T-helper 2 cell treated with Interferon-gamma antibody and Interleukin-4, amounts not matched to agents 5 μg/mL and 100 μg/mL, for 36 hours (primary cell): Measurements from ENCODE around the gene APOL5.

Source experiments
- DNase-seq: peaks from one replicate; pipeline ENCODE4 v3.0.0; 2021; ENCODE audit warnings: low spot score
- H3K27ac Mint-ChIP-seq: one replicate; pipeline ENCODE4 v1.8.0; 2021; ENCODE audit warnings: mild to moderate bottlenecking, mixed read lengths
- H3K27me3 Mint-ChIP-seq: one replicate; pipeline ENCODE4 v1.8.0; 2021; ENCODE audit warnings: low read depth, mixed read lengths
- H3K36me3 Mint-ChIP-seq: one replicate; pipeline ENCODE4 v1.8.0; 2021; ENCODE audit warnings: low read depth, mixed read lengths
- H3K4me1 Mint-ChIP-seq: one replicate; pipeline ENCODE4 v1.8.0; 2021; ENCODE audit warnings: low read depth, mixed read lengths
- H3K4me3 Mint-ChIP-seq: one replicate; pipeline ENCODE4 v1.8.0; 2022; ENCODE audit warnings: mild to moderate bottlenecking, moderate library complexity, mixed read lengths
- H3K9me3 Mint-ChIP-seq: one replicate; pipeline ENCODE4 v1.8.0; 2021; ENCODE audit warnings: mixed read lengths

Gene APOL5

GRCh38 chr22:35761037-35761436 lies 43.4 kb downstream of the APOL5 start:
- no peaks in the 10 kb centered on the region for H3K4me1 Mint-ChIP-seq
- no peaks in the 10 kb centered on the region for H3K36me3 Mint-ChIP-seq
- DNase-seq: no peak
- no peak overlapping the region for H3K27ac Mint-ChIP-seq
- H3K4me3 Mint-ChIP-seq: no peak overlapping the region
- no peaks in the 10 kb centered on the region for H3K9me3 Mint-ChIP-seq
- H3K27me3 Mint-ChIP-seq: peaks cover 3% of the 10 kb centered on the region

DNA sequence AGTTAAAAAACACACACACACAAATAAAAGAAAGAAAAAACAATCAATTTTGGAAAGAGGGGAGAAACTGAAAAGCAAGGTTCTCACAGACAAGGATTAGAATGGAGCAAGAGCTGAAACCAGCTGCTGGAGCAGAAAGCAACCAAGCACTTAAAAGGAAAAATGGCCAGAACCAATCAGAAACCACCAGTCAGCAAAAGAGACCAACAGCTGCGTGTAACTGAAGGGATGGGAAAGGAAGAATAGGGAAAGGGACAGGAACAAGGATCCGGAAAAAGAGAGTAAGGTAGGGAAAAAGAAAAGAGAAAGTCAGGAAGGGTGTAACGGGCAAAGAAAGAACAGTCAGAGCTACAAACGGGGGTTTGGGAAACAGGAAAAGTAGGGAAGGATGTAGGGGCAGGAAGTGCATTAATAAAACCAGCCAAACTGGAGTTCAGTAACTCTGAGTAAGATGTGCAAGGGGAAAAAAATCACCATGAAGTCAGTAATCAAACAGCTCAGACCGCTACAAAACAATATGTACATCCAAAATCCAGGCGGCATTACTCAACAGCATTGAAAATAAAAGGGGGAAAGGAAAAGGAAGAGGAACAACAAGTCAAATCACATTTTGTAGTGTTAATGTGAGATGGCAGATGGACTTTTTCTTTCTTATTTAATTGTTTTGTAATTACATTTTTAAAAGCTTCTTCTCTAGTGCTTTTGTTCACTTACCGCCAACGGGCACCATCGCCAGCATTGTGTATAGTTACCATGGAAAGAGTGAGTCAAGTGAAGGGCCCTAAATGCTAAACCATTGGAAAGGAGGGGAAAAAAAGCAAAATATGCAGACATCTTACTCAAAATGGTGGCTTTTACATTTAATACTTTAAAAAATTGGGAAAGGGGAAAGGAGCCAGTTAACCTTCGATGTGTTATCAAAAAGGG lies 49.2 kb downstream of the APOL5 start:
- no peaks in the 10 kb centered on the region for H3K9me3 Mint-ChIP-seq
- no peaks in the 10 kb centered on the region for H3K36me3 Mint-ChIP-seq
- H3K4me3 Mint-ChIP-seq: no peak overlapping the region
- no peak for DNase-seq
- peaks cover 17% of the 10 kb centered on the region for H3K27me3 Mint-ChIP-seq
- H3K27ac Mint-ChIP-seq: no peak overlapping the region
- no peaks in the 10 kb centered on the region for H3K4me1 Mint-ChIP-seq

DNA sequence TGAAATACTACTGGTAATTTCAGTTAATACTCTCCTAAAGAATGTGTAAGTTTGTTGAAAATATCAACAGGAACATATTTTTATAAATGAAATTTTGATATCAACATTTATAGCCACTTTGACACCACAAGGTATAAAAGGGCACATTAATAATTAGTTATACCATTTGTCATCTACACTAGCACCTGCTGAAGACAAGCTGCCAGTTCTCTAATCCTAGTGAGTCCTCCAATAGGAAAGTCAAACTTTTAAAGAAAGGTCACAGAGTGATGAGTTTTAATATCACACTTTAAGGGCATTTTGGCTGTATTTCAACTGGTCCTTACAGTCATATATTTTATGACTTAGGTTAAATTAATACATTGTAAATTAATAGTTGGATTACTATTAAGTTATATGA lies 52.3 kb downstream of the APOL5 start:
- Mint-ChIP-seq H3K9me3 (no peaks in the 10 kb centered on the region), H3K27ac (no peak overlapping the region), H3K4me3 (no peak overlapping the region), H3K4me1 (no peaks in the 10 kb centered on the region), H3K36me3 (no peaks in the 10 kb centered on the region), H3K27me3 (peaks cover 21% of the 10 kb centered on the region)
- no peak for DNase-seq

DNA sequence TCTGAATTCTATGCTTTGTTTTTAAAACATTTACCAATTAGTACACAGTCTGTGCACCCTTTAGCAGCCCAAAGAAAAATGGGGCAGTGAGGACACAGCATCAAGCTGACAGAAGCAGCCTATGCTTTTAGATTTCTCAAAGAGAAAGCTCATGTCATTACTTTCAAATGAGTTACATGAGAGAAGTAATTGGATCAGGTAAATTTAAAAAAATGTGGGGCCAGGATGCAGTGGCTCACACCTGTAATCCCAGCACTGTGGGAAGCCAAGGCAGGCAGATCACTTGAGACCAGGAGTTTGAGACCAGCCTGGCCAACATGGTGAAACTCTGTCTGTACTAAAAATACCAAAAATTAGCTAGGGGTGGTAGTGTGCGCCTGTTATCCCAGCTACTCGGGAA lies 57.7 kb downstream of the APOL5 start:
- no peaks in the 10 kb centered on the region for H3K9me3 Mint-ChIP-seq
- no peak for DNase-seq
- no peaks in the 10 kb centered on the region for H3K36me3 Mint-ChIP-seq
- H3K27me3 Mint-ChIP-seq: peaks cover 14% of the 10 kb centered on the region
- H3K4me3 Mint-ChIP-seq: no peak overlapping the region
- no peaks in the 10 kb centered on the region for H3K4me1 Mint-ChIP-seq
- no peak overlapping the region for H3K27ac Mint-ChIP-seq

- no peak overlapping the region for H3K4me3 Mint-ChIP-seq
- no peaks in the 10 kb centered on the region for H3K4me1 Mint-ChIP-seq
- H3K27me3 Mint-ChIP-seq: peaks cover 14% of the 10 kb centered on the region
- H3K9me3 Mint-ChIP-seq: no peaks in the 10 kb centered on the region
- DNase-seq: no peak
- H3K36me3 Mint-ChIP-seq: no peaks in the 10 kb centered on the region
- H3K27ac Mint-ChIP-seq: no peak overlapping the region
These were observed 59.8 kb downstream of the APOL5 start for GRCh38 chr22:35777335-35777975.
